Esophagus squamous epithelium (tissue), 5 donors: ENCODE data around the gene EIF2A. TPM values are rescaled to one million over a fixed set of nuclear protein-coding genes. Genes with fewer than 3 reads are reported as not detected.

Experiments
- DNase-seq: peaks from one replicate; lab custom pipeline; 2025; lab: John Stamatoyannopoulos, UW
- H3K27ac ChIP-seq, 4 donors: fragments of 200-600 bp; sonication (generic); one replicate each; pipeline ENCODE4 v1.5.1; 2016 to 2019; ENCODE audit warnings: mild to moderate bottlenecking in 1 of 4
- H3K27me3 ChIP-seq, 4 donors: fragments of 200-600 bp; sonication (generic); 1 replicate in 3 of 4; 2 replicates in 1 of 4; pipeline versions ENCODE4 v1.5.1 to v1.6.0; 2017 to 2021; ENCODE audit warnings: antibody characterized with exemption in 1 of 4
- H3K36me3 ChIP-seq, 3 donors: fragments of 200-600 bp; sonication (generic); one replicate each; pipeline ENCODE4 v1.5.1; 2016 to 2019
- H3K4me1 ChIP-seq, 3 donors: fragments of 200-600 bp; sonication (generic); one replicate each; pipeline ENCODE4 v1.5.1; 2017 to 2019
- H3K4me3 ChIP-seq, 4 donors: fragments of 200-600 bp; sonication (generic); 1 replicate in 3 of 4; 2 replicates in 1 of 4; pipeline ENCODE4 v1.5.1; 2016 to 2019; ENCODE audit warnings: mild to moderate bottlenecking in 2 of 4, moderate library complexity in 1 of 4
- H3K9me3 ChIP-seq, 3 donors: fragments of 200-600 bp; sonication (generic); one replicate each; pipeline ENCODE4 v1.5.1; 2016 to 2019
- POLR2A ChIP-seq, 4 donors: fragments of 450-650 bp; IDR thresholded peaks; one replicate each; pipeline ENCODE4 v1.6.1; 2017; ENCODE audit warnings: antibody characterized with exemption in 4 of 4, mild to moderate bottlenecking in 4 of 4, moderate library complexity in 3 of 4
- WGBS, 2 donors: methylation state at CpG; one replicate each; pipeline ENCODE4 v1.1.5; 2018; 5-methylcytosine and 5-hydroxymethylcytosine counted together
- intact Hi-C: fragments of 100-400 bp; cut with DNase I; formaldehyde crosslinking; loops from one replicate; pipeline ENCODE4 v1.15.0; 2022
- total RNA-seq, 4 donors: library from RNA; depleted of rRNA; stranded (reverse); fragments of >200 nt; gene quantifications; one replicate each; pipeline ENCODE4 v1.1.0, GENCODE V29; 2016
- TF ChIP-seq, protein P1 (sequence below), 6 experiments: fragments of 450-650 bp in 4 of 6; fragments of 200-600 bp in 2 of 6; sonication (generic) in 2 of 6; IDR thresholded peaks; one replicate each; pipeline ENCODE4 v1.5.1; 2016 to 2019; ENCODE audit warnings: antibody characterized with exemption in 6 of 6, mild to moderate bottlenecking in 4 of 6, moderate library complexity in 4 of 6
- donor health status: DM: yes; HTN: yes; CAD: no.

Gene EIF2A
- total RNA-seq, 4 donors from 2014 or later = 67.7 to 233 (median 136) TPM

DNA sequence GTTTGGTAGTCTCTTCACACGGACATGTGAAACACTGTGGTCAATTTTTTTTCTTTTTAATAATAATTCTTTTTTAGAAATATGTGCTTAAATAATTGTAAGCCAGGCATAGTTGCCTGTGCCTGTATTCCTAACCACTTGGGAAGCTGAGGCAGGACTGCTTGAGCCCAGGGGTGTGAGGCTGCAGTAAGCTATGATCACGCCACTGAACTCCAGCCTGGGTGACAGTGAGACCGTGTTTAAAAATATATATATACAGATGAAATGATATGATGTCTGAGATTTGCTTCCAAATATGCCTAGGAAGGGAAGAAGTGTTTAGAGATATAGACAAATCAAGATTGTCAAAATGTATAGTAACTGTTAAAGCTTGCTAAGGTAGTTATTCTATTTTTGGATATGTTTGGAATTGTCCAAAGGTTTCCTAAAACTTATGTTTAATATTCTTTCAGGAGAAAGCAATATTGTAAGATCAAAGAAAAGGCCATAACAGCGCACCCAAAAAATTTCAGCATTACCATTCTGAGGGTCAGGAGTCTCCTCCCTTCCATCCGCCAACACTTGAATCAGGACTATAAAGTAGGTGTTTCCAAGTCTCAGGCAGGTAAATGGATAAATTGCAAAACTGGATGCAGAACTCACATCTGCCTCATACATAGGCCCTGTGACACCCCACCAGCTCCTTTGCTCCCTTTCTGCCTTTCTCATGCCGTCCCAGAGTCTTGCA, 56.0 kb downstream of the EIF2A start:
- no peaks in the 10 kb centered on the region for H3K9me3 ChIP-seq
- DNase-seq = no peak
- no peaks in the 10 kb centered on the region for H3K27me3 ChIP-seq
- TF ChIP-seq POLR2A (IDR thresholded peaks at IDR 0.05) = no peak
- TF ChIP-seq, protein P1, sequence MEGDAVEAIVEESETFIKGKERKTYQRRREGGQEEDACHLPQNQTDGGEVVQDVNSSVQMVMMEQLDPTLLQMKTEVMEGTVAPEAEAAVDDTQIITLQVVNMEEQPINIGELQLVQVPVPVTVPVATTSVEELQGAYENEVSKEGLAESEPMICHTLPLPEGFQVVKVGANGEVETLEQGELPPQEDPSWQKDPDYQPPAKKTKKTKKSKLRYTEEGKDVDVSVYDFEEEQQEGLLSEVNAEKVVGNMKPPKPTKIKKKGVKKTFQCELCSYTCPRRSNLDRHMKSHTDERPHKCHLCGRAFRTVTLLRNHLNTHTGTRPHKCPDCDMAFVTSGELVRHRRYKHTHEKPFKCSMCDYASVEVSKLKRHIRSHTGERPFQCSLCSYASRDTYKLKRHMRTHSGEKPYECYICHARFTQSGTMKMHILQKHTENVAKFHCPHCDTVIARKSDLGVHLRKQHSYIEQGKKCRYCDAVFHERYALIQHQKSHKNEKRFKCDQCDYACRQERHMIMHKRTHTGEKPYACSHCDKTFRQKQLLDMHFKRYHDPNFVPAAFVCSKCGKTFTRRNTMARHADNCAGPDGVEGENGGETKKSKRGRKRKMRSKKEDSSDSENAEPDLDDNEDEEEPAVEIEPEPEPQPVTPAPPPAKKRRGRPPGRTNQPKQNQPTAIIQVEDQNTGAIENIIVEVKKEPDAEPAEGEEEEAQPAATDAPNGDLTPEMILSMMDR (IDR thresholded peaks at IDR 0.05) = peak in 1 of 6 experiments; percentile 25
- peak overlapping the region; percentile 92 to 99 (median 96) for H3K27ac ChIP-seq
- intact Hi-C loops = no loop called here
- WGBS, 2 donors = 9 to 19% methylated on average over 6 of the region's 6 CpGs
- H3K4me1 ChIP-seq = peaks cover 5 to 74% (median 21%) of the 10 kb centered on the region in 3 donors
- peak overlapping the region; percentile 77 to 86 (median 84) for H3K4me3 ChIP-seq
- H3K36me3 ChIP-seq = no peaks in the 10 kb centered on the region

- Histone ChIP-seq H3K36me3 (no peaks in the 10 kb centered on the region), H3K27ac (peak within 1 kb of the TSS; percentile 92 to 99 (median 96)), H3K27me3 (no peaks in the 10 kb centered on the region), H3K4me1 (peaks cover 5 to 82% (median 23%) of the 10 kb centered on the region in 3 donors), H3K4me3 (peak within 1 kb of the TSS; percentile 77 to 86 (median 84)), H3K9me3 (no peaks in the 10 kb centered on the region)
- TF ChIP-seq, protein P1 (IDR thresholded peaks at IDR 0.05) = peak in 3 of 6 experiments; percentile 31 to 55 (median 44)
- TF ChIP-seq POLR2A (IDR thresholded peaks at IDR 0.05) = peak in 3 of 4 donors; percentile 93 to 99 (median 94)
- WGBS, 2 donors = 0% methylated on average over 23 to 41 of the region's 69 CpGs
- intact Hi-C loops = no loop called here
- DNase-seq = peak; percentile 71
Measured at GRCh38 chr3:150603153-150603979, 56.8 kb downstream of the EIF2A start, which contains the start of gene SELENOT. Gene SELENOT, plus strand, starts transcription at chr3:150603321. Its CDS starts 42 bp downstream, at chr3:150603363.

DNA sequence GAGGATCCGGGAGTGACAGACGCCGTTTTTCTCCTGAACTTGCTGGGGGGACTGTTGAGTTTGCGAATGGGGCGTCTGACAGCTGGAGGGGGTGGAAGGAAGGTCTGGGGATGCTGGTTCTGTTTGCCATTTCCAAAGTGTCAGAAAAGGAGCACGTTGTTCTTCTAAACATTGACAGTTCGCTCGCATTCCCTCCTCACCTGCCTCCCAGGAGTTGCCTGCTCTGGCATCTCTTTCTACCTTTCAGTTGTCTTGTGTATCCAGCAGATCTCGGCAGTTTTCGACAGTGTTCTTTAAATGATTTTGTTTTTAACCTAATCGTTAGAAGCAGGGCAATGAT, 57.4 kb downstream of the EIF2A start:
- peaks cover 5 to 87% (median 23%) of the 10 kb centered on the region in 3 donors for H3K4me1 ChIP-seq
- DNase-seq = no peak
- H3K27me3 ChIP-seq = no peaks in the 10 kb centered on the region
- H3K27ac ChIP-seq = peak overlapping the region; percentile 92 to 99 (median 96)
- no peaks in the 10 kb centered on the region for H3K9me3 ChIP-seq
- 0% methylated on average over 10 to 11 of the region's 11 CpGs for WGBS, 2 donors
- TF ChIP-seq POLR2A (IDR thresholded peaks at IDR 0.05) = no peak
- TF ChIP-seq, protein P1 (IDR thresholded peaks at IDR 0.05) = no peak
- no peaks in the 10 kb centered on the region for H3K36me3 ChIP-seq
- H3K4me3 ChIP-seq = peak overlapping the region; percentile 77 to 86 (median 84)
- intact Hi-C loops = no loop called here

GRCh38 chr3:150605998-150606641, 59.5 kb downstream of the EIF2A start:
- peaks cover 5 to 89% (median 29%) of the 10 kb centered on the region in 3 donors for H3K4me1 ChIP-seq
- intact Hi-C loops = no loop called here

More at GRCh38 chr3:150605998-150606641, 59.5 kb downstream of the EIF2A start:
- DNase-seq = no peak
- Histone ChIP-seq H3K4me3 (no peak overlapping the region), H3K27ac (peak overlapping the region in 1 of 4 donors; percentile 6), H3K9me3 (no peaks in the 10 kb centered on the region), H3K27me3 (no peaks in the 10 kb centered on the region), H3K36me3 (no peaks in the 10 kb centered on the region)
- TF ChIP-seq POLR2A (IDR thresholded peaks at IDR 0.05) = no peak
- TF ChIP-seq, protein P1 (IDR thresholded peaks at IDR 0.05) = no peak
- 53 to 71% methylated on average over 9 of the region's 9 CpGs for WGBS, 2 donors
